ENCODE measurements around the gene GSTT4. TPM values are rescaled to one million over a fixed set of nuclear protein-coding genes. Genes with fewer than 3 reads are reported as not detected.

GSTT4 gene
- total RNA-seq, 4 donors from 2014 or later, result not detected

GRCh38 chr22:24023204-24023789 is 18.0 kb upstream of the GSTT4 start:
- TF ChIP-seq CTCF (IDR thresholded peaks at IDR 0.05 in 4 of 5, conservative IDR thresholded peaks at IDR 0.05 in 1 of 5) (no peak), POLR2A (IDR thresholded peaks at IDR 0.05) (no peak)

GRCh38 chr22:24021304-24021703 is 16.1 kb upstream of the GSTT4 start:
- in situ Hi-C loops (cut with MboI; ENCODE audit: low sequenced_read_pairs in 4 of 4), result no loop called here
- no peak for ATAC-seq
- H3K36me3 ChIP-seq, result peaks cover 0 to 4% of the 10 kb centered on the region in 2 donors

More at GRCh38 chr22:24023204-24023789, 18.0 kb upstream of the GSTT4 start:
- DNase-seq, result no peak
- Histone ChIP-seq H3K27ac (no peak overlapping the region), H3K9me3 (no peaks in the 10 kb centered on the region), H3K4me1 (peaks cover 11 to 13% of the 10 kb centered on the region in 2 donors), H3K27me3 (no peaks in the 10 kb centered on the region), H3K4me3 (no peak overlapping the region), H3K36me3 (no peaks in the 10 kb centered on the region)
- no peak for ATAC-seq
- intact Hi-C loops (cut with DNase I; ENCODE audit: low total_unique reads), result no loop called here
- in situ Hi-C loops (cut with MboI; ENCODE audit: low sequenced_read_pairs in 4 of 4), result no loop called here

GRCh38 chr22:24016156-24016555 is 10.9 kb upstream of the GSTT4 start:
- no peak for ATAC-seq
- Histone ChIP-seq H3K27me3 (no peaks in the 10 kb centered on the region), H3K9me3 (no peaks in the 10 kb centered on the region), H3K4me1 (peaks cover 13 to 15% of the 10 kb centered on the region in 2 donors), H3K27ac (no peak overlapping the region), H3K36me3 (peaks cover 0 to 4% of the 10 kb centered on the region in 2 donors), H3K4me3 (no peak overlapping the region)
- intact Hi-C loops (cut with DNase I; ENCODE audit: low total_unique reads), result no loop called here
- no peak for DNase-seq
- in situ Hi-C loops (cut with MboI; ENCODE audit: low sequenced_read_pairs in 4 of 4), result no loop called here
- TF ChIP-seq POLR2A (IDR thresholded peaks at IDR 0.05), result no peak
- no peak for TF ChIP-seq CTCF (IDR thresholded peaks at IDR 0.05 in 4 of 5, conservative IDR thresholded peaks at IDR 0.05 in 1 of 5)

More at GRCh38 chr22:24021304-24021703, 16.1 kb upstream of the GSTT4 start:
- intact Hi-C loops (cut with DNase I; ENCODE audit: low total_unique reads), result no loop called here
- H3K27ac ChIP-seq, result no peak overlapping the region
- H3K4me3 ChIP-seq, result no peak overlapping the region
- TF ChIP-seq POLR2A (IDR thresholded peaks at IDR 0.05), result no peak
- no peak for TF ChIP-seq CTCF (IDR thresholded peaks at IDR 0.05 in 4 of 5, conservative IDR thresholded peaks at IDR 0.05 in 1 of 5)
- DNase-seq, result no peak
- no peaks in the 10 kb centered on the region for H3K4me1 ChIP-seq
- no peaks in the 10 kb centered on the region for H3K9me3 ChIP-seq
- no peaks in the 10 kb centered on the region for H3K27me3 ChIP-seq

GRCh38 chr22:24011735-24012068 is 6.4 kb upstream of the GSTT4 start:
- Histone ChIP-seq H3K9me3 (no peaks in the 10 kb centered on the region), H3K4me1 (peaks cover 13 to 15% of the 10 kb centered on the region in 2 donors), H3K36me3 (no peaks in the 10 kb centered on the region), H3K27me3 (no peaks in the 10 kb centered on the region), H3K27ac (peak overlapping the region; percentile 87 to 90 (median 88)), H3K4me3 (peak overlapping the region; percentile 96 to 100 (median 96))
- TF ChIP-seq POLR2A (IDR thresholded peaks at IDR 0.05) (no peak), CTCF (IDR thresholded peaks at IDR 0.05 in 4 of 5, conservative IDR thresholded peaks at IDR 0.05 in 1 of 5) (no peak)
- DNase-seq (no peak), ATAC-seq (peak in 1 of 2 donors; percentile 4)
- in situ Hi-C loops (cut with MboI; ENCODE audit: low sequenced_read_pairs in 4 of 4) (no loop called here), intact Hi-C loops (cut with DNase I; ENCODE audit: low total_unique reads) (no loop called here)

GRCh38 chr22:24010018-24010391 is 4.8 kb upstream of the GSTT4 start:
- no peaks in the 10 kb centered on the region for H3K36me3 ChIP-seq
- H3K4me1 ChIP-seq, result peaks cover 13 to 19% of the 10 kb centered on the region in 2 donors
- DNase-seq (no peak), ATAC-seq (no peak)
- in situ Hi-C loops (cut with MboI; ENCODE audit: low sequenced_read_pairs in 4 of 4), result no loop called here
- H3K4me3 ChIP-seq, result no peak overlapping the region
- TF ChIP-seq POLR2A (IDR thresholded peaks at IDR 0.05), result no peak
- TF ChIP-seq CTCF (IDR thresholded peaks at IDR 0.05 in 4 of 5, conservative IDR thresholded peaks at IDR 0.05 in 1 of 5), result no peak
- intact Hi-C loops (cut with DNase I; ENCODE audit: low total_unique reads), result no loop called here
- no peak overlapping the region for H3K27ac ChIP-seq
- no peaks in the 10 kb centered on the region for H3K27me3 ChIP-seq
- H3K9me3 ChIP-seq, result no peaks in the 10 kb centered on the region

All from gastrocnemius medialis (tissue), 4 donors.